Activated T-cell treated with anti-CD3 and anti-CD28 coated beads, Interleukin-2, amount 50 U/mL, for 4 hours (primary cell): ENCODE measurements around the gene RILPL1. TPM values are rescaled to one million over a fixed set of nuclear protein-coding genes. Genes with fewer than 3 reads are reported as not detected.
"Not testable (repeated sequence)": the region's sequence is repeated elsewhere in the genome, so short reads cannot be mapped to it uniquely, and the experiment has no call there.

Experiments used
- ATAC-seq, 2 donors: fragments of 200-7000 bp; cut with Tn5 transposase; one replicate each; pipeline ENCODE4 v1.10.0; 2021
- DNase-seq: peaks from one replicate; pipeline ENCODE4 v3.0.0-alpha.2; 2020
- H3K27me3 Mint-ChIP-seq: one replicate; pipeline ENCODE4 v1.8.0; 2021; ENCODE audit warnings: low read depth, mixed read lengths
- H3K36me3 Mint-ChIP-seq: one replicate; pipeline ENCODE4 v1.8.0; 2022; ENCODE audit warnings: mixed read lengths; ENCODE audit not compliant: insufficient read depth
- H3K4me1 Mint-ChIP-seq: one replicate; pipeline ENCODE4 v1.8.0; 2021; ENCODE audit warnings: low read depth, mixed read lengths
- H3K4me3 Mint-ChIP-seq: one replicate; pipeline ENCODE4 v1.8.0; 2021; ENCODE audit warnings: mild to moderate bottlenecking, moderate library complexity, mixed read lengths
- H3K9me3 Mint-ChIP-seq: one replicate; pipeline ENCODE4 v1.8.0; 2021; ENCODE audit warnings: mixed read lengths
- total RNA-seq, 3 donors: library from RNA; stranded (reverse); gene quantifications; one replicate each; pipeline ENCODE4 v1.2.1, GENCODE V29; 2021

RILPL1 gene
- total RNA-seq, 3 donors from 2014 or later = 2.6 to 3.3 (median 2.9) TPM

DNA sequence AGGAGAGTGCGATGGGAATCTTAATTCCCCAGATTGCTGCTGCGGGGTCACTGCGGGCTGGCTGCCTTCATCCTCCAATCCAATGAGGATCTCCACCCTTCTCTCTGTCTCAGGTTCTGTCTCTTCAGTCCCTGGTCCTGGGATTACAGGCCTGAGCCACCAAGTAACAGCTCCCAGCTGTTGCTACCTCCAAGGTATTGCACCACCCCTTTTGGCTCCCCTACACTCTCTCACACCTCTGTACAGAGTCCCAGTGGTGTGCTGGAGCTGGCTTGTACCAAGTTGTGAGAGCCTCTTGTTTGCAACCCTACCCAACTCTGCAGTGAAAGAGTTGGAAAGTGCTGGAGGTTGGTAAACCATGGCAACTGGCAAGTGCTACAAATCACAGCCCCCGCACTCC lies 10.0 kb upstream of the RILPL1 start:
- H3K4me3 Mint-ChIP-seq = no peak overlapping the region
- ATAC-seq = no peak
- no peak for DNase-seq
- H3K9me3 Mint-ChIP-seq = no peaks in the 10 kb centered on the region
- no peaks in the 10 kb centered on the region for H3K36me3 Mint-ChIP-seq
- H3K4me1 Mint-ChIP-seq = no peaks in the 10 kb centered on the region
- H3K27me3 Mint-ChIP-seq = no peaks in the 10 kb centered on the region

DNA sequence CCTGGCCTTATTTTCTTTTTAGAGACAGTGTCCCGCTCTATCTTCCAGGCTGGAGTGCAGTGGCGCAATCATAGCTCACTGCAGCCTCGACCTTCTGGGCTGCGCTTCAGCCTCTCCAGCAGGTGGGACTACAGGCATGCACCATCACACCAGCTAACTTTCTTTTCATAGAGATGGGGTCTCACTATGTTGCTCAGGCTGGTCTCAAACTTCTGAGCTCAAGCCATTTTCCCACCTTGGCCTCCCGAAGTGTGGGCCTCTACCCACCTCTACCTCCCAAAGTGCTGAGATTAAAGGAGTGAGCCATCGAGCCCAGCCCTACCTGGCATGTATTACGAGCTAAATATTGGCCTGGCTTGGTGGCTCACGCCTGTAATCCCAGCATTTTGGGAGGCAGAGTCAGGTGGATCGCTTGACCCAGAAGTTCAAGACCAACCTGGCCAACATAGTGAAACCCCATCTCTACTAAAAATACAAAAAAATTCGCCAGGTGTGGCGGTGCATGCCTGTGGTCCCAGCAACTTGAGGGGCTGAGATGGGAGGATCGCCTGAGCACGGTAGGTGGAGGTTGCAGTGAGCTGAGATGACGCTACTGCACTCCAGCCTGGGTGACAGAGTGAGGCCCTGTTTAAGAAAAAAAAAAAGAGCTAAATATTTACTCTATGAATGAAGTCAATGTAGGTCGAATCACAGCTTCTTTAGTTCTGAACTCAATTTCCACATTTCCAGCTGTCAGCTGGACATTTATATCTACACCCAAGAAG lies 7.6 kb upstream of the RILPL1 start:
- ATAC-seq = no peak

DNA sequence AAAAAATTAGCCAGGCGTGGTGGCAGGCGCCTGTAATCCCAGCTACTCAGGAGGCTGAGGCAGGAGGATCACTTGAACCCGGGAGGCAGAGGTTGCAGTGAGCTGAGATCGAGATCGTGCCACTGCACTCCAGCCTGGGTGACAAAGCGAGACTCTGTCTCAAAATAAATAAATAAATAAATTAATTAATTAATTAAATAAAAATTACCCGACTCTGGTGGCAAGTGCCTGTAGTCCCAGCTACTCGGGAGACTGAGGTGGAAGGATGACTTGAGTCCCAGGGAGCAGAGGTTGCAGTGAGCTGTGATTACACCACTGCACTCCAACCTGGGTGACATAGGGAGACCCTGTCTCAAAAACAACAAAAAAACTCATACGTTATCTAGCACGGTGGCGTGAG lies 2.4 kb upstream of the RILPL1 start:
- H3K4me3 Mint-ChIP-seq, DNase-seq, ATAC-seq, H3K36me3 Mint-ChIP-seq, H3K27me3 Mint-ChIP-seq, H3K9me3 Mint-ChIP-seq: not testable (repeated sequence)
- H3K4me1 Mint-ChIP-seq = peaks cover 17% of the 10 kb centered on the region

More for the DNA sequence above, 7.6 kb upstream of the RILPL1 start:
- Mint-ChIP-seq H3K36me3 (no peaks in the 10 kb centered on the region), H3K4me3 (no peak overlapping the region), H3K9me3 (no peaks in the 10 kb centered on the region), H3K27me3 (no peaks in the 10 kb centered on the region), H3K4me1 (no peaks in the 10 kb centered on the region)
- DNase-seq = no peak

DNA sequence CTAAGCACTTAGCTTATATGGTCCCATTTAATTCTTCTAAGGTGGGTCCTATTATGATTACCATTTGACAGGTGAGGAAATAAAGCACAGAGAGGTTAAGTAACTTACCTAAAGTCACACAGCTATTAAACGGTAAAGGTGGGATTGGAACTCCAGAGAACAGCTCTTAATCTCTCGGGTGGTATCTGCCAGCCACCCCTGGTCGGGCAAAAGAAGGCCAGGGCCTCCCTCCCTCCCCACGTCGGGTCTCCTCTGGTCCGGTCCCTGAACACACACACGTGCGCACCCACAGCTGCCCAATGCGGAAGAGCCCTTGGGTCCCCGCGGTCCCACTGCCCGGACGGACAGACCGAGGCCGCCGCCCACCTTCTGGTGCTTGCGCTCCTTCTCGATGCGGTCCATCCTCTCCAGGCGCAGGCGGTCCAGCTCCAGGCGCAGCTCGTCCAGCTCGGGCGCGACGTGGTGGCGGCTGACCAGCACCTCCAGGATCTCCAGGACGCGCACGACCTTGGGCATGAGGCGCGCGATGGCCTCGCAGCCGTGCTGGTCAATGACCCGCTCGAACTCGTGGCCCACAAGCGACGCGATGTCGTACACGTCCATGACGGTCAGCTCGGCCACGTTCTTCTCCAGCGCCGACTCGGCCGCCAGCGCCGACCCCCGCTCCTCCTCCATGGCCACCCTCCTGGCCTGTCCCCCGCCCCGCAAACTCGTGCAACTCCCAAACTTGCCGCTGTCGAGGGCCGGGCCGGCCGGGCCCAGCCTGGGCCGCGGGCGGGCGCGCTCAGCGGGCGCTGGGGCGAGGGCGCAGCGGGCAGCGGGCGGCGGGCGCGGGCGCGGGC lies 490 bp downstream of the RILPL1 start:
- ATAC-seq (no peak), DNase-seq (no peak)
- no peaks in the 10 kb centered on the region for H3K9me3 Mint-ChIP-seq
- H3K4me1 Mint-ChIP-seq = peaks cover 19% of the 10 kb centered on the region
- peak overlapping the region; percentile 85 for H3K4me3 Mint-ChIP-seq
- no peaks in the 10 kb centered on the region for H3K27me3 Mint-ChIP-seq
- peaks cover 3% of the 10 kb centered on the region for H3K36me3 Mint-ChIP-seq

GRCh38 chr12:123532019-123532418 lies 1.5 kb downstream of the RILPL1 start:
- ATAC-seq (no peak), DNase-seq (no peak)
- Mint-ChIP-seq H3K36me3 (peaks cover 3% of the 10 kb centered on the region), H3K4me1 (peaks cover 19% of the 10 kb centered on the region), H3K4me3 (peak overlapping the region; percentile 85), H3K27me3 (no peaks in the 10 kb centered on the region), H3K9me3 (no peaks in the 10 kb centered on the region)

DNA sequence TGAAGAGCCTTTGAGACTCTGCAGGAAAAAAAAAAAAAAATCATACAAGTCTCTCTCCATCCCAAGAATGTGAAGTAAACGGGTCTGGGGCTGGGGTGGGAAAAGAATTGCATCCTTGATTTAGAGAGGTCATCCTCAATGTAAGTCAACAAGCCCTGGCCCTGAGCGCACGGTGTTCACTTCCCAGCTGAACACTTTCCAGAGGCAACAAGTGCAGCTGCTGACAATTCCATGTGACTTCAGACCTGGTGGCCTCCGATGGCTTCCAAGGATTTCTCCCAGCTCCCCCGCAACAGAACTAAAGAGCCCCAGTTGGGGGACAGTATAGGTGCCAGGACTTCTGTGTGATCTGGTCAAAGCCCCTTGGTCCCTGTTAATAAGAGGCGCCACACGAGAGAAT lies 2.4 kb downstream of the RILPL1 start:
- no peaks in the 10 kb centered on the region for H3K9me3 Mint-ChIP-seq
- no peak for ATAC-seq
- peaks cover 19% of the 10 kb centered on the region for H3K4me1 Mint-ChIP-seq
- H3K36me3 Mint-ChIP-seq = peaks cover 3% of the 10 kb centered on the region
- no peak overlapping the region for H3K4me3 Mint-ChIP-seq
- DNase-seq = no peak
- no peaks in the 10 kb centered on the region for H3K27me3 Mint-ChIP-seq

DNA sequence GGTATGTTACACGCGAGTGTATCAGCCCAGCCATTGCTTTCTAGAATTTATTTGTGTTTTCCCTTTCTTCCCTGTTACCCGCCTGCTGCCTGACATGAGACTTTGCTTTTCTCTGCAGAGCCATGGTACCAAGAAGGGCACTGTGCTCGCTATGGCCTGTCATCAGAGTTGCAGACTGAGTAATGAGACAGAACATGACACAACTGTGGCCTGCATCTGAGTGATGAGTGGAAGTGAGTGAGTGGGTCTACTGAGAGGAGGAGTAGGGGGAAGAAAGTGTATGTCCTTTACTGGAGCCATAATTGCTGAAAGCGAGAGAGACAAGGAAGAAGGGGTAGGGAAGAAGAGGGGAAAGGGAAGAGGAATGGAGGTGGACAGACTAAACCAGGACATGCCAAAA lies 2.9 kb downstream of the RILPL1 start:
- ATAC-seq (no peak), DNase-seq (no peak)
- Mint-ChIP-seq H3K36me3 (peaks cover 3% of the 10 kb centered on the region), H3K9me3 (no peaks in the 10 kb centered on the region), H3K4me3 (no peak overlapping the region), H3K27me3 (no peaks in the 10 kb centered on the region), H3K4me1 (peaks cover 19% of the 10 kb centered on the region)

DNA sequence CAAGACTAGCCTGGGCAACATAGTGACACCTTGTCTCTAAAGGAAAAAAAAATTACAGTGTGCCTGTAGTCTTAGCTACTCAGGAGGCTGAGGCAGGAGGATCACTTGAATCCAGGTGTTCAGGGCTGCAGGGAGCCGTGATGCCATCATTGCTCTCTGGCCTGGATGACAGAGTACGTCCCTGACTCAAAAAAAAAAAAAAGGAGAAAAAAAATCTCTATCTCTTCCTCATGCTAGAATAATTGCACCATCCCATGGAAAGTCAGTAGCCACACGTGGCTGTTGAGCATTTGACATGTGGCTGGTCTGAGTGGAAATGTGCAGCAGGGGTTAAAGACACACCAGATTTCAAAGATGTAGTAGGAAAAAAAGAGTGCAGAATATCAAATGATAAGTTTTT lies 3.8 kb downstream of the RILPL1 start:
- no peaks in the 10 kb centered on the region for H3K9me3 Mint-ChIP-seq
- no peaks in the 10 kb centered on the region for H3K27me3 Mint-ChIP-seq
- peaks cover 19% of the 10 kb centered on the region for H3K4me1 Mint-ChIP-seq
- DNase-seq (no peak), ATAC-seq (no peak)
- H3K4me3 Mint-ChIP-seq = no peak overlapping the region
- peaks cover 3% of the 10 kb centered on the region for H3K36me3 Mint-ChIP-seq

- peaks cover 16% of the 10 kb centered on the region for H3K4me1 Mint-ChIP-seq
- H3K27me3 Mint-ChIP-seq = no peaks in the 10 kb centered on the region
- no peak for ATAC-seq
Measured at GRCh38 chr12:123528858-123529257, 4.7 kb downstream of the RILPL1 start.

GRCh38 chr12:123526542-123527080 lies 6.9 kb downstream of the RILPL1 start:
- DNase-seq (no peak), ATAC-seq (no peak)
- Mint-ChIP-seq H3K4me3 (no peak overlapping the region), H3K27me3 (no peaks in the 10 kb centered on the region), H3K4me1 (peaks cover 3% of the 10 kb centered on the region), H3K36me3 (peaks cover 3% of the 10 kb centered on the region), H3K9me3 (no peaks in the 10 kb centered on the region)

More at GRCh38 chr12:123528858-123529257, 4.7 kb downstream of the RILPL1 start:
- no peak overlapping the region for H3K4me3 Mint-ChIP-seq
- no peaks in the 10 kb centered on the region for H3K9me3 Mint-ChIP-seq
- peaks cover 3% of the 10 kb centered on the region for H3K36me3 Mint-ChIP-seq
- DNase-seq = no peak

DNA sequence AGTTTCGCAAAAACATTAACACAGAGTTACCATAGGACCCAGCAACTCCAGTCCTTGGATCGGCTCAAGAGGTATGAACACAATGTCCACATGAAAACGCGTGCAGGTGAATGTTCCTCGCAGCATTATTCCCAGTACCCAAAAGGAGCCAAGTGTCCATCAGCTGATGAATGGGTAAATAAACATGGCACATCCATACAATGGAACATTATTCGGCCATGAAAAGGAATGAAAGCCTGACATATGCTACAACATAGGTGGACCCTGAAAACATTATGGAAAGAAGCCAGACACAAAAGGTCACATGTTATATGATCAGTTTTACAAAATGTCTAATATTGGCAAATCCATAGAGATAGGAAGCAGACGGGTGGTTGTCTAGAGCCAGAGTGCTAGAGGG lies 9.1 kb downstream of the RILPL1 start:
- no peaks in the 10 kb centered on the region for H3K27me3 Mint-ChIP-seq
- DNase-seq (no peak), ATAC-seq (no peak)
- H3K9me3 Mint-ChIP-seq = no peaks in the 10 kb centered on the region
- H3K4me1 Mint-ChIP-seq = no peaks in the 10 kb centered on the region
- no peak overlapping the region for H3K4me3 Mint-ChIP-seq
- peaks cover 5% of the 10 kb centered on the region for H3K36me3 Mint-ChIP-seq

GRCh38 chr12:123523518-123523917 lies 10.0 kb downstream of the RILPL1 start:
- DNase-seq (no peak), ATAC-seq (no peak)
- H3K36me3 Mint-ChIP-seq = peaks cover 2% of the 10 kb centered on the region
- H3K27me3 Mint-ChIP-seq = no peaks in the 10 kb centered on the region
- no peak overlapping the region for H3K4me3 Mint-ChIP-seq
- no peaks in the 10 kb centered on the region for H3K9me3 Mint-ChIP-seq
- H3K4me1 Mint-ChIP-seq = no peaks in the 10 kb centered on the region

- DNase-seq = no peak
- H3K27me3 Mint-ChIP-seq = no peaks in the 10 kb centered on the region
Measured at GRCh38 chr12:123522164-123522563, 11.4 kb downstream of the RILPL1 start.

GRCh38 chr12:123520567-123521474 lies 12.7 kb downstream of the RILPL1 start:
- DNase-seq = no peak
- no peaks in the 10 kb centered on the region for H3K4me1 Mint-ChIP-seq
- H3K9me3 Mint-ChIP-seq = no peaks in the 10 kb centered on the region
- no peak for ATAC-seq
- H3K36me3 Mint-ChIP-seq = peaks cover 11% of the 10 kb centered on the region
- H3K4me3 Mint-ChIP-seq = no peak overlapping the region
- no peaks in the 10 kb centered on the region for H3K27me3 Mint-ChIP-seq

More at GRCh38 chr12:123522164-123522563, 11.4 kb downstream of the RILPL1 start:
- Mint-ChIP-seq H3K4me3 (no peak overlapping the region), H3K36me3 (peaks cover 10% of the 10 kb centered on the region), H3K4me1 (no peaks in the 10 kb centered on the region), H3K9me3 (no peaks in the 10 kb centered on the region)
- no peak for ATAC-seq
